Measurements from ENCODE around the gene TUBB4A. TPM values are rescaled to one million over a fixed set of nuclear protein-coding genes. Genes with fewer than 3 reads are reported as not detected.

The TUBB4A gene
- total and polyA plus RNA-seq, 2 experiments from 2014 or later = not detected

GRCh38 chr19:6481541-6482342 is 20.4 kb downstream of the TUBB4A start, which contains the start of gene DENND1C:
DENND1C (minus strand) TSS chr19:6481787; CDS start chr19:6481695, 92 bp downstream.
- in situ Hi-C loops (cut with MboI) = no loop called here
- no peak within 1 kb of the TSS for H3K4me2 ChIP-seq (ENCODE audit: unreplicated experiment)
- H3K4me3 ChIP-seq = no peak within 1 kb of the TSS
- H3K27me3 ChIP-seq (replicated peaks; ENCODE audit: insufficient read depth) = no peaks in the 10 kb centered on the region
- H3K9me3 ChIP-seq (ENCODE audit: low read depth) = no peaks in the 10 kb centered on the region
- DNase-seq = peak; percentile 48
- H3K79me2 ChIP-seq (ENCODE audit: insufficient read depth) = no peaks in the 10 kb centered on the region
- H4K20me1 ChIP-seq (ENCODE audit: insufficient read depth) = no peaks in the 10 kb centered on the region
- no peaks in the 10 kb centered on the region for H3K9me2 ChIP-seq (ENCODE audit: insufficient read depth)
- H3K36me3 ChIP-seq (ENCODE audit: low read depth) = no peaks in the 10 kb centered on the region
- 42 to 43% methylated on average over 23 of the region's 24 CpGs for WGBS, 2 experiments (ENCODE audit: low coverage in 1 of 2, low lambda C conversion rate in 2 of 2, missing lambda C conversion rate in 2 of 2)
- no peaks in the 10 kb centered on the region for H3F3A ChIP-seq (ENCODE audit: insufficient read depth)
- no peaks in the 10 kb centered on the region for H3K4me1 ChIP-seq (ENCODE audit: insufficient read depth)
- TF ChIP-seq EZH2phosphoT487 (IDR thresholded peaks at IDR 0.05; ENCODE audit: insufficient read depth, low read depth) (no peak), EZH2 (IDR thresholded peaks at IDR 0.05; ENCODE audit: insufficient read depth, poor library complexity, severe bottlenecking) (no peak)
- no peak within 1 kb of the TSS for H2AFZ ChIP-seq
- H3K9ac ChIP-seq = no peak within 1 kb of the TSS
- no peak within 1 kb of the TSS for H3K27ac ChIP-seq

- H3K27me3 ChIP-seq (replicated peaks; ENCODE audit: insufficient read depth) = no peaks in the 10 kb centered on the region
- no peak overlapping the region for H2AFZ ChIP-seq
- H3K79me2 ChIP-seq (ENCODE audit: insufficient read depth) = no peaks in the 10 kb centered on the region
- H3F3A ChIP-seq (ENCODE audit: insufficient read depth) = no peaks in the 10 kb centered on the region
- no peak overlapping the region for H3K4me2 ChIP-seq (ENCODE audit: unreplicated experiment)
- H3K9ac ChIP-seq = no peak overlapping the region
- no peaks in the 10 kb centered on the region for H3K9me3 ChIP-seq (ENCODE audit: low read depth)
- no peaks in the 10 kb centered on the region for H3K4me1 ChIP-seq (ENCODE audit: insufficient read depth)
- no peak overlapping the region for H3K27ac ChIP-seq
- H3K36me3 ChIP-seq (ENCODE audit: low read depth) = no peaks in the 10 kb centered on the region
- WGBS, 2 experiments (ENCODE audit: low coverage in 1 of 2, low lambda C conversion rate in 2 of 2, missing lambda C conversion rate in 2 of 2) = 69 to 76% methylated on average over 10 of the region's 10 CpGs
- no peak overlapping the region for H3K4me3 ChIP-seq
- in situ Hi-C loops (cut with MboI) = no loop called here
- H3K9me2 ChIP-seq (ENCODE audit: insufficient read depth) = no peaks in the 10 kb centered on the region
- no peaks in the 10 kb centered on the region for H4K20me1 ChIP-seq (ENCODE audit: insufficient read depth)
- DNase-seq = no peak
- TF ChIP-seq EZH2phosphoT487 (IDR thresholded peaks at IDR 0.05; ENCODE audit: insufficient read depth, low read depth) (no peak), EZH2 (IDR thresholded peaks at IDR 0.05; ENCODE audit: insufficient read depth, poor library complexity, severe bottlenecking) (no peak)
These were observed 21.2 kb downstream of the TUBB4A start for GRCh38 chr19:6480848-6481415.

- Histone ChIP-seq H3K4me3 (no peak overlapping the region), H3K9me3 (ENCODE audit: low read depth) (no peaks in the 10 kb centered on the region), H3K27ac (no peak overlapping the region), H3K27me3 (replicated peaks; ENCODE audit: insufficient read depth) (0 out of 2 replicates have a peak, but pooled peaks cover 4% of the 10 kb centered on the region), H3K4me2 (ENCODE audit: unreplicated experiment) (no peak overlapping the region), H3K79me2 (ENCODE audit: insufficient read depth) (no peaks in the 10 kb centered on the region), H3K9ac (no peak overlapping the region), H3K36me3 (ENCODE audit: low read depth) (no peaks in the 10 kb centered on the region), H3F3A (ENCODE audit: insufficient read depth) (no peaks in the 10 kb centered on the region), H3K9me2 (ENCODE audit: insufficient read depth) (no peaks in the 10 kb centered on the region), H3K4me1 (ENCODE audit: insufficient read depth) (no peaks in the 10 kb centered on the region), H4K20me1 (ENCODE audit: insufficient read depth) (no peaks in the 10 kb centered on the region), H2AFZ (no peak overlapping the region)
- TF ChIP-seq EZH2phosphoT487 (IDR thresholded peaks at IDR 0.05; ENCODE audit: insufficient read depth, low read depth) (no peak), EZH2 (IDR thresholded peaks at IDR 0.05; ENCODE audit: insufficient read depth, poor library complexity, severe bottlenecking) (no peak)
- 64 to 86% methylated on average over 5 to 7 of the region's 7 CpGs for WGBS, 2 experiments (ENCODE audit: low coverage in 1 of 2, low lambda C conversion rate in 2 of 2, missing lambda C conversion rate in 2 of 2)
- no peak for DNase-seq
- in situ Hi-C loops (cut with MboI) = no loop called here
These were observed 22.2 kb downstream of the TUBB4A start for GRCh38 chr19:6479836-6480398.

GRCh38 chr19:6478815-6479214 is 23.3 kb downstream of the TUBB4A start:
- H3K9me2 ChIP-seq (ENCODE audit: insufficient read depth) = no peaks in the 10 kb centered on the region
- 0 out of 2 replicates have a peak, but pooled peaks cover 12% of the 10 kb centered on the region for H3K27me3 ChIP-seq (replicated peaks; ENCODE audit: insufficient read depth)
- H3K4me1 ChIP-seq (ENCODE audit: insufficient read depth) = no peaks in the 10 kb centered on the region
- H3K4me3 ChIP-seq = no peak overlapping the region
- no peaks in the 10 kb centered on the region for H3K36me3 ChIP-seq (ENCODE audit: low read depth)
- in situ Hi-C loops (cut with MboI) = no loop called here
- no peaks in the 10 kb centered on the region for H3K9me3 ChIP-seq (ENCODE audit: low read depth)
- no peaks in the 10 kb centered on the region for H3F3A ChIP-seq (ENCODE audit: insufficient read depth)
- no peak for DNase-seq
- TF ChIP-seq EZH2phosphoT487 (IDR thresholded peaks at IDR 0.05; ENCODE audit: insufficient read depth, low read depth) (no peak), EZH2 (IDR thresholded peaks at IDR 0.05; ENCODE audit: insufficient read depth, poor library complexity, severe bottlenecking) (no peak)
- no peak overlapping the region for H3K27ac ChIP-seq
- H3K9ac ChIP-seq = no peak overlapping the region
- no peak overlapping the region for H2AFZ ChIP-seq
- 93 to 95% methylated on average over 13 of the region's 13 CpGs for WGBS, 2 experiments (ENCODE audit: low coverage in 1 of 2, low lambda C conversion rate in 2 of 2, missing lambda C conversion rate in 2 of 2)
- H4K20me1 ChIP-seq (ENCODE audit: insufficient read depth) = no peaks in the 10 kb centered on the region
- H3K79me2 ChIP-seq (ENCODE audit: insufficient read depth) = no peaks in the 10 kb centered on the region
- no peak overlapping the region for H3K4me2 ChIP-seq (ENCODE audit: unreplicated experiment)

All from GM23248 (cell line).